ENCODE data around the gene PKD2L1.

- TF ChIP-seq FOXM1 (IDR thresholded peaks at IDR 0.05; ENCODE audit: borderline replicate concordance) (no peak), SP1 (IDR thresholded peaks at IDR 0.05) (no peak), ZNF384 (IDR thresholded peaks at IDR 0.05) (no peak), ELF4 (IDR thresholded peaks at IDR 0.05) (no peak), FOXA1 (IDR thresholded peaks at IDR 0.05) (no peak), FOXK2 (IDR thresholded peaks at IDR 0.05) (no peak), PKNOX1 (IDR thresholded peaks at IDR 0.05) (no peak), L3MBTL2 (conservative IDR thresholded peaks at IDR 0.05) (no peak), ARNT (IDR thresholded peaks at IDR 0.05) (no peak), BHLHE40 (IDR thresholded peaks at IDR 0.05; ENCODE audit: borderline replicate concordance) (no peak), HDGF (IDR thresholded peaks at IDR 0.05; ENCODE audit: borderline replicate concordance) (no peak), CTBP1 (IDR thresholded peaks at IDR 0.05; ENCODE audit: borderline replicate concordance) (no peak), SUZ12 (IDR thresholded peaks at IDR 0.05) (no peak), NFRKB (IDR thresholded peaks at IDR 0.05) (no peak)
These were observed 19.6 kb upstream of the PKD2L1 start for GRCh38 chr10:100349672-100350071.
